GM12891 (cell line): Measurements from ENCODE around the gene TNFRSF13B.
"Not testable (repeated sequence)": the region's sequence is repeated elsewhere in the genome, so short reads cannot be mapped to it uniquely, and the experiment has no call there.

ENCODE experiments used
- PAX5 ChIP-seq: IDR thresholded peaks from 2 replicates; pipeline ENCODE4 v1.6.1; 2011; ENCODE audit warnings: low read length, moderate library complexity, mild to moderate bottlenecking; ENCODE audit not compliant: insufficient read depth, severe bottlenecking
- POLR2A ChIP-seq: IDR thresholded peaks from 2 replicates; pipeline ENCODE4 v1.6.1; 2011; ENCODE audit warnings: low read depth, low read length, control low read depth
- POLR2AphosphoS5 ChIP-seq: IDR thresholded peaks from 2 replicates; pipeline ENCODE4 v1.6.1; 2011; ENCODE audit warnings: low read depth, low read length, control low read depth
- POU2F2 ChIP-seq: IDR thresholded peaks from 2 replicates; pipeline ENCODE4 v1.6.1; 2011; ENCODE audit warnings: low read depth, mild to moderate bottlenecking, control low read depth, low read length, moderate library complexity
- SPI1 ChIP-seq: IDR thresholded peaks from 2 replicates; pipeline ENCODE4 v1.6.1; 2011; ENCODE audit warnings: low read depth, low read length, control low read depth
- TAF1 ChIP-seq: IDR thresholded peaks from 2 replicates; pipeline ENCODE4 v1.6.1; 2011; ENCODE audit warnings: low read depth, low read length, control low read depth

DNA sequence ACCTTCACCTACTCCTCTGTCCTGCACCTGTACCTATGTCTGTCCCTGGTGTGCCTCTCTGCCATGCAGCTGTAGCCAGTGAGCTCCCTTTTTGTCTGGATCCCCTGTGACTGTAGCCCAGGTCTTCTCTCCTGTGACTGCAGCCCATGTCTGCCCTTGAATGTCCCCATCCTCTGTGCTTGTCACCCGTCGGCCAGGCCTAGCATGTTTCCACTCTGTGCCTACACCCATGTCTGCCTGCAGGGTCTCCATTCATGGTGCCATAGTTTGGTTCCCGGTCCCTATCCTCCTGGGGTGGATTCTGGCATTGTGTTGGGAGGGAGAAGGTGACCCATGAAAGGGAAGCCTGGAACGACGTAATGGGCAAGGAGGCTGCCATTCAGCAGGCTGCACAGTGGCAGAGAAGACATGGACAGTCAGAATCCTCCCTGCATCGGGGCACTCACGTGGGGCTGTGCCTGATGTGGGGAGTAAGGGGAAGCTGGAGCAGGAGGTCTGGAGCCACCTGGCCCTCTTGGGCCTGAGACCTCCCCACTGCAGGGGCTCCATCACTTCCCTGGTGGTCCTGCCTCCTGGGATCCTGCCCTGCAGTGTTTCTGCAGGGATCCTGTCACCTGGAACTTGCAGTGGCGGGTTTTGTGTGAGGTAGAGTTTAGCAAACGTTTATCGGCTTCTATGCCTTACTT is 74.6 kb downstream of the TNFRSF13B start:
- not testable (repeated sequence) for TF ChIP-seq SPI1, POLR2AphosphoS5, POLR2A, TAF1, POU2F2, PAX5
